Activated T-helper 2 cell treated with anti-CD3 and anti-CD28 coated beads, Interferon-gamma antibody, Interleukin-2, Interleukin-4, amounts not matched to agents 10 μg/mL and 5 μg/mL and 100 μg/mL, durations not matched to agents 14 hours and 24 hours and 36 hours (primary cell): ENCODE measurements around the gene SLC43A1. TPM values are rescaled to one million over a fixed set of nuclear protein-coding genes. Genes with fewer than 3 reads are reported as not detected.

Source experiments
- DNase-seq: peaks from one replicate; pipeline ENCODE4 v3.0.0; 2021; ENCODE audit warnings: low spot score
- H3K27ac Mint-ChIP-seq: one replicate; pipeline ENCODE4 v1.8.0; 2021; ENCODE audit warnings: mixed read lengths
- H3K27me3 Mint-ChIP-seq: one replicate; pipeline ENCODE4 v1.8.0; 2021; ENCODE audit warnings: low read depth, mixed read lengths
- H3K36me3 Mint-ChIP-seq: one replicate; pipeline ENCODE4 v1.8.0; 2021; ENCODE audit warnings: low read depth, mixed read lengths
- H3K4me1 Mint-ChIP-seq: one replicate; pipeline ENCODE4 v1.8.0; 2021; ENCODE audit warnings: low read depth, mixed read lengths
- H3K4me3 Mint-ChIP-seq: one replicate; pipeline ENCODE4 v1.8.0; 2021; ENCODE audit warnings: low read depth, mild to moderate bottlenecking, moderate library complexity, mixed read lengths
- H3K9me3 Mint-ChIP-seq: one replicate; pipeline ENCODE4 v1.8.0; 2021; ENCODE audit warnings: mixed read lengths
- intact Hi-C: fragments of 100-400 bp; cut with micrococcal nuclease; formaldehyde crosslinking; loops from one replicate; pipeline ENCODE4 v1.15.1; 2023
- total RNA-seq: library from RNA; stranded (reverse); gene quantifications from 2 replicates; pipeline ENCODE4 v1.2.3, GENCODE V29; 2022

The SLC43A1 gene
- total RNA-seq, 1 donor from 2014 or later = 30.9 TPM

- DNase-seq = no peak
- peaks cover 26% of the 10 kb centered on the region for H3K4me1 Mint-ChIP-seq
- peak overlapping the region; percentile 99 for H3K4me3 Mint-ChIP-seq
- H3K36me3 Mint-ChIP-seq = peaks cover 7% of the 10 kb centered on the region
- no peaks in the 10 kb centered on the region for H3K9me3 Mint-ChIP-seq
- intact Hi-C loops = no loop called here
- H3K27me3 Mint-ChIP-seq = no peaks in the 10 kb centered on the region
- H3K27ac Mint-ChIP-seq = peak overlapping the region; percentile 68
Observed at GRCh38 chr11:57516061-57516443, 550 bp upstream of the SLC43A1 start.

GRCh38 chr11:57514538-57515331 lies 767 bp downstream of the SLC43A1 start:
- Mint-ChIP-seq H3K4me3 (peak overlapping the region; percentile 99), H3K27me3 (no peaks in the 10 kb centered on the region), H3K36me3 (peaks cover 10% of the 10 kb centered on the region), H3K27ac (peak overlapping the region; percentile 83), H3K9me3 (no peaks in the 10 kb centered on the region), H3K4me1 (peaks cover 28% of the 10 kb centered on the region)
- peak; percentile 44 for DNase-seq
- intact Hi-C loops = loop anchor here (1.0 to 2.0 kb wide), 3 partner anchors 15 to 58 kb away; partner anchors contain the start of gene TIMM10

- Mint-ChIP-seq H3K9me3 (no peaks in the 10 kb centered on the region), H3K4me3 (peak overlapping the region; percentile 99), H3K27ac (peak overlapping the region; percentile 55), H3K4me1 (peaks cover 31% of the 10 kb centered on the region), H3K36me3 (peaks cover 15% of the 10 kb centered on the region), H3K27me3 (no peaks in the 10 kb centered on the region)
- intact Hi-C loops = loop anchor here (1.0 to 2.0 kb wide), 3 partner anchors 15 to 57 kb away; partner anchors contain the start of gene TIMM10
- peak; percentile 18 for DNase-seq
Observed at GRCh38 chr11:57513911-57514537, 1.5 kb downstream of the SLC43A1 start.

- peaks cover 31% of the 10 kb centered on the region for H3K4me1 Mint-ChIP-seq
- H3K9me3 Mint-ChIP-seq = no peaks in the 10 kb centered on the region
- no peaks in the 10 kb centered on the region for H3K27me3 Mint-ChIP-seq
- no peak for DNase-seq
- H3K27ac Mint-ChIP-seq = no peak overlapping the region
- H3K4me3 Mint-ChIP-seq = peak overlapping the region; percentile 72
- intact Hi-C loops = no loop called here
- H3K36me3 Mint-ChIP-seq = peaks cover 16% of the 10 kb centered on the region
Observed at GRCh38 chr11:57513452-57513795, 2.1 kb downstream of the SLC43A1 start.

GRCh38 chr11:57512646-57513451 lies 2.7 kb downstream of the SLC43A1 start:
- no peak overlapping the region for H3K27ac Mint-ChIP-seq
- peaks cover 31% of the 10 kb centered on the region for H3K4me1 Mint-ChIP-seq
- no peaks in the 10 kb centered on the region for H3K9me3 Mint-ChIP-seq
- no peaks in the 10 kb centered on the region for H3K27me3 Mint-ChIP-seq
- DNase-seq = no peak
- H3K4me3 Mint-ChIP-seq = no peak overlapping the region
- peaks cover 19% of the 10 kb centered on the region for H3K36me3 Mint-ChIP-seq
- intact Hi-C loops = no loop called here

GRCh38 chr11:57511741-57512430 lies 3.6 kb downstream of the SLC43A1 start:
- H3K4me3 Mint-ChIP-seq = no peak overlapping the region

GRCh38 chr11:57508341-57509170 lies 6.9 kb downstream of the SLC43A1 start:
- Mint-ChIP-seq H3K27me3 (no peaks in the 10 kb centered on the region), H3K36me3 (peaks cover 19% of the 10 kb centered on the region), H3K9me3 (no peaks in the 10 kb centered on the region), H3K4me3 (no peak overlapping the region), H3K4me1 (peaks cover 23% of the 10 kb centered on the region), H3K27ac (no peak overlapping the region)
- DNase-seq = no peak
- intact Hi-C loops = no loop called here

More at GRCh38 chr11:57511741-57512430, 3.6 kb downstream of the SLC43A1 start:
- Mint-ChIP-seq H3K27me3 (no peaks in the 10 kb centered on the region), H3K9me3 (no peaks in the 10 kb centered on the region), H3K36me3 (peaks cover 19% of the 10 kb centered on the region), H3K27ac (peak overlapping the region; percentile 21), H3K4me1 (peaks cover 31% of the 10 kb centered on the region)
- intact Hi-C loops = no loop called here
- no peak for DNase-seq

- no peak overlapping the region for H3K4me3 Mint-ChIP-seq
- H3K9me3 Mint-ChIP-seq = no peaks in the 10 kb centered on the region
Observed at GRCh38 chr11:57506522-57506921, 9.0 kb downstream of the SLC43A1 start.

GRCh38 chr11:57504511-57504910 lies 11.0 kb downstream of the SLC43A1 start:
- Mint-ChIP-seq H3K4me1 (peaks cover 3% of the 10 kb centered on the region), H3K27ac (no peak overlapping the region)

More at GRCh38 chr11:57506522-57506921, 9.0 kb downstream of the SLC43A1 start:
- H3K27ac Mint-ChIP-seq = no peak overlapping the region
- intact Hi-C loops = no loop called here
- H3K4me1 Mint-ChIP-seq = peaks cover 8% of the 10 kb centered on the region
- H3K27me3 Mint-ChIP-seq = no peaks in the 10 kb centered on the region
- peaks cover 13% of the 10 kb centered on the region for H3K36me3 Mint-ChIP-seq
- DNase-seq = no peak

GRCh38 chr11:57502870-57503269 lies 12.6 kb downstream of the SLC43A1 start:
- no peak overlapping the region for H3K4me3 Mint-ChIP-seq

More at GRCh38 chr11:57504511-57504910, 11.0 kb downstream of the SLC43A1 start:
- intact Hi-C loops = no loop called here
- Mint-ChIP-seq H3K9me3 (no peaks in the 10 kb centered on the region), H3K27me3 (no peaks in the 10 kb centered on the region), H3K36me3 (peaks cover 16% of the 10 kb centered on the region), H3K4me3 (no peak overlapping the region)
- no peak for DNase-seq

GRCh38 chr11:57502376-57502775 lies 13.1 kb downstream of the SLC43A1 start:
- Mint-ChIP-seq H3K9me3 (no peaks in the 10 kb centered on the region), H3K4me3 (no peak overlapping the region), H3K27ac (no peak overlapping the region), H3K4me1 (no peaks in the 10 kb centered on the region), H3K36me3 (peaks cover 17% of the 10 kb centered on the region), H3K27me3 (no peaks in the 10 kb centered on the region)
- intact Hi-C loops = no loop called here
- DNase-seq = no peak

More at GRCh38 chr11:57502870-57503269, 12.6 kb downstream of the SLC43A1 start:
- no peak overlapping the region for H3K27ac Mint-ChIP-seq
- H3K4me1 Mint-ChIP-seq = peaks cover 1% of the 10 kb centered on the region
- H3K27me3 Mint-ChIP-seq = no peaks in the 10 kb centered on the region
- intact Hi-C loops = no loop called here
- H3K9me3 Mint-ChIP-seq = no peaks in the 10 kb centered on the region
- DNase-seq = no peak
- peaks cover 16% of the 10 kb centered on the region for H3K36me3 Mint-ChIP-seq
